Osteoblast (primary cell): Measurements from ENCODE around the gene PRCC. TPM values are rescaled to one million over a fixed set of nuclear protein-coding genes. Genes with fewer than 3 reads are reported as not detected.

Experiments used
- DNase-seq: peaks from one replicate; pipeline ENCODE4 v3.0.0; 2011; ENCODE audit warnings: low spot score, mixed read lengths; ENCODE audit not compliant: insufficient read length; ENCODE audit errors: missing footprints
- H2AFZ ChIP-seq: 2 replicates; pipeline ENCODE4 v1.6.0; 2011; ENCODE audit warnings: mild to moderate bottlenecking, low read length
- H3K27ac ChIP-seq: 2 replicates; pipeline ENCODE4 v1.5.1; 2011; ENCODE audit warnings: mild to moderate bottlenecking, low read depth, low read length, moderate library complexity
- H3K27me3 ChIP-seq: 2 replicates; pipeline ENCODE4 v1.6.0; 2012; ENCODE audit warnings: mild to moderate bottlenecking, control low read depth, inconsistent platforms, low read length, moderate library complexity; ENCODE audit not compliant: insufficient read depth
- H3K36me3 ChIP-seq: 2 replicates; pipeline ENCODE4 v1.5.1; 2011; ENCODE audit warnings: mild to moderate bottlenecking, low read length, control low read depth, moderate library complexity; ENCODE audit not compliant: insufficient read depth
- H3K4me1 ChIP-seq: 2 replicates; pipeline ENCODE4 v1.5.1; 2011; ENCODE audit warnings: mild to moderate bottlenecking, low read length, control low read depth, moderate library complexity; ENCODE audit not compliant: insufficient read depth
- H3K4me2 ChIP-seq: 2 replicates; pipeline ENCODE4 v1.6.0; 2011; ENCODE audit warnings: mild to moderate bottlenecking, low read length; ENCODE audit not compliant: insufficient read depth
- H3K4me3 ChIP-seq: fragments of 200-600 bp; sonication (generic); 3 replicates; pipeline ENCODE4 v1.5.1; 2012; ENCODE audit warnings: mild to moderate bottlenecking, low read length, inconsistent platforms; ENCODE audit not compliant: insufficient read depth
- H3K79me2 ChIP-seq: 2 replicates; pipeline ENCODE4 v1.6.0; 2012; ENCODE audit warnings: mild to moderate bottlenecking, low read length, control low read depth, inconsistent platforms; ENCODE audit not compliant: insufficient read depth
- H3K9me3 ChIP-seq: 2 replicates; pipeline ENCODE4 v1.5.1; 2011; ENCODE audit warnings: low read depth, low read length, control low read depth
- H4K20me1 ChIP-seq: 2 replicates; pipeline ENCODE4 v1.6.0; 2012; ENCODE audit warnings: mild to moderate bottlenecking, low read length, control low read depth; ENCODE audit not compliant: insufficient read depth
- total RNA-seq: library from RNA; depleted of rRNA; stranded (reverse); fragments of >200 nt; gene quantifications from 2 replicates; pipeline ENCODE4 v1.2.3, GENCODE V29; 2012
- TF ChIP-seq, protein P1 (sequence below): IDR thresholded peaks from 2 replicates; pipeline ENCODE4 v1.5.1; 2011; ENCODE audit warnings: mild to moderate bottlenecking, low read depth, low read length, moderate library complexity; ENCODE audit errors: extremely low read depth

The PRCC gene
- total RNA-seq, 1 donor, result 22.8 TPM

DNA sequence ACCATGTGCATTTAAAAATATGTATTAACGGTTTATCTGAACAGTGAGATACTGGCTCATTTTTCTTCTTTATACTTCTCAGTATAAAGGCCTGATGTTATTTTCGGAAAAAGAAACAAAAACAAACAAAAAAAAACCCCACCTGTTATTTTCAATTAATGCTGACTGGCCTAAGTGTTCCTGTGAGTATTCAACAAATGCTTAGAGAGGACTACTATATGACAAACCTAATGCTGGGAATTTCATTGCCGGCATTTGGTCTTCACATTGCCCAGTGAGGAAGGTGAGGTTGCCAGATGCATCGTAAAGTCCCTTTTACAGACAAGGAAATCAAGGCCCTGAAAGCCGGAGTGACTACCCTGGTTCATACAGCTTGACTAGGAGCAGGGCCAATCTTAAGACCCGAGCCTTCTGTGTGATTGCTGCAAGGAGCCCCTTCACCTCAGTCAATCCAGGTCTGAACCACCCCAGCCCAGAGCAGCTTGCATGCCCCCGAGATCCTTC, 27.0 kb upstream of the PRCC start:
- H2AFZ ChIP-seq, result peak overlapping the region; percentile 85
- H3K9me3 ChIP-seq, result no peaks in the 10 kb centered on the region
- no peaks in the 10 kb centered on the region for H4K20me1 ChIP-seq
- peaks cover 61% of the 10 kb centered on the region for H3K36me3 ChIP-seq
- H3K79me2 ChIP-seq, result peaks cover 42% of the 10 kb centered on the region
- H3K4me2 ChIP-seq, result peak overlapping the region; percentile 97
- DNase-seq, result no peak
- TF ChIP-seq, protein P1, sequence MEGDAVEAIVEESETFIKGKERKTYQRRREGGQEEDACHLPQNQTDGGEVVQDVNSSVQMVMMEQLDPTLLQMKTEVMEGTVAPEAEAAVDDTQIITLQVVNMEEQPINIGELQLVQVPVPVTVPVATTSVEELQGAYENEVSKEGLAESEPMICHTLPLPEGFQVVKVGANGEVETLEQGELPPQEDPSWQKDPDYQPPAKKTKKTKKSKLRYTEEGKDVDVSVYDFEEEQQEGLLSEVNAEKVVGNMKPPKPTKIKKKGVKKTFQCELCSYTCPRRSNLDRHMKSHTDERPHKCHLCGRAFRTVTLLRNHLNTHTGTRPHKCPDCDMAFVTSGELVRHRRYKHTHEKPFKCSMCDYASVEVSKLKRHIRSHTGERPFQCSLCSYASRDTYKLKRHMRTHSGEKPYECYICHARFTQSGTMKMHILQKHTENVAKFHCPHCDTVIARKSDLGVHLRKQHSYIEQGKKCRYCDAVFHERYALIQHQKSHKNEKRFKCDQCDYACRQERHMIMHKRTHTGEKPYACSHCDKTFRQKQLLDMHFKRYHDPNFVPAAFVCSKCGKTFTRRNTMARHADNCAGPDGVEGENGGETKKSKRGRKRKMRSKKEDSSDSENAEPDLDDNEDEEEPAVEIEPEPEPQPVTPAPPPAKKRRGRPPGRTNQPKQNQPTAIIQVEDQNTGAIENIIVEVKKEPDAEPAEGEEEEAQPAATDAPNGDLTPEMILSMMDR, result no peak
- H3K27ac ChIP-seq, result peak overlapping the region; percentile 44
- no peaks in the 10 kb centered on the region for H3K27me3 ChIP-seq
- H3K4me1 ChIP-seq, result peaks cover 12% of the 10 kb centered on the region
- peak overlapping the region; percentile 83 for H3K4me3 ChIP-seq

GRCh38 chr1:156740741-156741480, 26.4 kb upstream of the PRCC start, which contains the start of gene MRPL24:
Gene MRPL24 (minus strand): TSS chr1:156741088. CDS start chr1:156738704, 2,384 bp downstream.
- peak; percentile 99 for DNase-seq
- H2AFZ ChIP-seq, result peak within 1 kb of the TSS; percentile 85
- peak within 1 kb of the TSS; percentile 97 for H3K4me2 ChIP-seq
- peaks cover 62% of the 10 kb centered on the region for H3K36me3 ChIP-seq
- peaks cover 49% of the 10 kb centered on the region for H3K79me2 ChIP-seq
- peak within 1 kb of the TSS; percentile 83 for H3K4me3 ChIP-seq
- peak within 1 kb of the TSS; percentile 69 for H3K27ac ChIP-seq
- H4K20me1 ChIP-seq, result no peaks in the 10 kb centered on the region
- peaks cover 16% of the 10 kb centered on the region for H3K4me1 ChIP-seq
- TF ChIP-seq, protein P1, result no peak
- no peaks in the 10 kb centered on the region for H3K9me3 ChIP-seq
- no peaks in the 10 kb centered on the region for H3K27me3 ChIP-seq

GRCh38 chr1:156741481-156741983, 25.8 kb upstream of the PRCC start:
- Histone ChIP-seq H2AFZ (peak overlapping the region; percentile 69), H3K9me3 (no peaks in the 10 kb centered on the region), H3K79me2 (peaks cover 55% of the 10 kb centered on the region), H3K27me3 (no peaks in the 10 kb centered on the region), H3K4me1 (peaks cover 22% of the 10 kb centered on the region), H3K27ac (peak overlapping the region; percentile 69), H3K36me3 (peaks cover 61% of the 10 kb centered on the region), H3K4me2 (peak overlapping the region; percentile 67), H3K4me3 (peak overlapping the region; percentile 53), H4K20me1 (no peaks in the 10 kb centered on the region)
- TF ChIP-seq, protein P1, result no peak
- no peak for DNase-seq

GRCh38 chr1:156742017-156742416, 25.3 kb upstream of the PRCC start:
- Histone ChIP-seq H4K20me1 (no peaks in the 10 kb centered on the region), H3K79me2 (peaks cover 59% of the 10 kb centered on the region), H3K27ac (peak overlapping the region; percentile 69), H3K27me3 (no peaks in the 10 kb centered on the region), H3K4me3 (no peak overlapping the region), H3K36me3 (peaks cover 60% of the 10 kb centered on the region), H3K9me3 (no peaks in the 10 kb centered on the region), H3K4me2 (no peak overlapping the region), H2AFZ (no peak overlapping the region), H3K4me1 (peaks cover 26% of the 10 kb centered on the region)
- TF ChIP-seq, protein P1, result no peak
- no peak for DNase-seq
